WI38 (cell line): ENCODE results near the gene UBE2F.

Experiments used
- H3K4me3 ChIP-seq: 2 replicates; pipeline ENCODE4 v1.5.1; 2011; ENCODE audit warnings: low read depth, mild to moderate bottlenecking, control low read depth, low read length
- TF ChIP-seq, protein P1 (sequence below): IDR thresholded peaks from 2 replicates; pipeline ENCODE4 v1.5.1; 2012; ENCODE audit warnings: low read depth, mild to moderate bottlenecking, control low read depth, low read length

The UBE2F gene

DNA sequence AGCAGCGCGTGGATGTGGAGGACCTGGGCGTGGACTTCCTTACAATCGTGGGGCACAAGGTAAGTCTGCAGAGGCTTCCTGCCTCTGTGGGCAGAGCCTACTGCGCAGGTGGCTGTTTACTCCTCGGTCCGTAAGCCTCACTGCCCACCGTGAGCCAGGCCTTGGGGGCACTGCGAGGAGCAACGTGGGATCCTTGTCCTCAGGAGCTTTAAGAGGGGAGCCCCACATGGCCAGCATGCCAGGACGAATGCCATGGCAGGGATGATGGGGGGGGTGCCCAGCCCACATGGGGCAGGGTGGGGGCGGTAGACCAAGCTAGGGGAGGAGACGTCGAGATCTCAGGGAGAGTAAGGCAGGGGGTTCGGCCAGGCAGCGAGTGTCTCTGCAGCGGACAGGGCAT, 115.3 kb downstream of the UBE2F start:
- TF ChIP-seq, protein P1, sequence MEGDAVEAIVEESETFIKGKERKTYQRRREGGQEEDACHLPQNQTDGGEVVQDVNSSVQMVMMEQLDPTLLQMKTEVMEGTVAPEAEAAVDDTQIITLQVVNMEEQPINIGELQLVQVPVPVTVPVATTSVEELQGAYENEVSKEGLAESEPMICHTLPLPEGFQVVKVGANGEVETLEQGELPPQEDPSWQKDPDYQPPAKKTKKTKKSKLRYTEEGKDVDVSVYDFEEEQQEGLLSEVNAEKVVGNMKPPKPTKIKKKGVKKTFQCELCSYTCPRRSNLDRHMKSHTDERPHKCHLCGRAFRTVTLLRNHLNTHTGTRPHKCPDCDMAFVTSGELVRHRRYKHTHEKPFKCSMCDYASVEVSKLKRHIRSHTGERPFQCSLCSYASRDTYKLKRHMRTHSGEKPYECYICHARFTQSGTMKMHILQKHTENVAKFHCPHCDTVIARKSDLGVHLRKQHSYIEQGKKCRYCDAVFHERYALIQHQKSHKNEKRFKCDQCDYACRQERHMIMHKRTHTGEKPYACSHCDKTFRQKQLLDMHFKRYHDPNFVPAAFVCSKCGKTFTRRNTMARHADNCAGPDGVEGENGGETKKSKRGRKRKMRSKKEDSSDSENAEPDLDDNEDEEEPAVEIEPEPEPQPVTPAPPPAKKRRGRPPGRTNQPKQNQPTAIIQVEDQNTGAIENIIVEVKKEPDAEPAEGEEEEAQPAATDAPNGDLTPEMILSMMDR: no peak

DNA sequence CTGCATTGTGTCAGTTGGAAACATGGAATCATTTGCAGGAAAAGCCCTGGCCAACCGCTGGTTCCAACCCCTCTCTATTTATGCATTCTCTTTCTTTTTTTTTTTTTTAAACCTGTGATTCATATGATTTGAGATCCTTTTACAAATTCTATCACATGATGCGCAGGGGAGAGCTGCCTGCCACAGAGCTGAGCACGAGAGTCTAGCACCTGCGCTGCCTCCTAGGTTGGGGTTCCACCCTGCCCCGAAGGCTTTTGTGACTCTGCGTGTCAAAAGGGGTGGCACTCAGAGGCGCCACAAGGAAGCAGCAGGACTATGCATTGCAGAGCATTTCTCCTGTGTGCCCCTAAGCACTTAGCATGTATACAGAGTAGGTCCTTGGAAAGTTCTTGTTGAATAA, 116.0 kb downstream of the UBE2F start:
- TF ChIP-seq, protein P1: no peak
- no peak overlapping the region for H3K4me3 ChIP-seq

More for the DNA sequence above, 115.3 kb downstream of the UBE2F start:
- no peak overlapping the region for H3K4me3 ChIP-seq

DNA sequence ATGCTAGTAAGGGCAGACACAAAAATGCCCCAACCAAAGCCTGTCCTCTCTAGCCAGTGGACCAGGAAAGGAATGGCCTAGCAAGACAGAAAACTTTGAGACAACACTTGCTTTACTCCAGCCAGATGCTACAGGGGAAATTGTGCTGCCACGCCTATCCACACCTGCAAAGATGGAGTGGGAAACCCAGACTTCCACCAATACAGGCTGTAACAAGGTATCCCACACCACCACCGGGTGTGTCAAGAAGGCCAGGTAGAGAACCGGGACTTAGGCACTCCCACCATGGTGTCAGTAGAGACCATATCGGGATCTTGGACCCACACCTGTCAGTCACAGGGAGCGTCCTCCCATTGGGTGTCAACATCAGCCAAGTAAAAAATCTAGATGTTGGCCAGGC, 117.1 kb downstream of the UBE2F start:
- no peak overlapping the region for H3K4me3 ChIP-seq
- TF ChIP-seq, protein P1: no peak

DNA sequence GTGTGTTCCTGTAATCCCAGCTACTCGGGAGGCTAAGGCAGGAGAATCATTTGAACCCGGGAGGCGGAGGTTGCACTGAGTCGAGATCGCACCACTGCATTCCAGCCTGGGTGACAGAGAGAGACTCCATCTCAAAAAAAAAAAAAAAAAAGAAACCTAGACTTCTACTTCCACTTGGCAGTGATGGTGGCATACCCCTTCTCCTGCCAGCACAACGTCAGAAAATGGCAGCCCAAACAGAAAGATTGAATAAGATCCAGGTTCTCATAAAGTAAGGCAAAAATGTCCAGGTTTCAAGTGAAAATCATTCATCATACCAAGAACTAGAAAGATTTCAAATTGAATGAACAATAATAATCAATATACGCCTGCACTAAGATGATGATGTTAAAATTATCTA, 117.9 kb downstream of the UBE2F start:
- TF ChIP-seq, protein P1: no peak

DNA sequence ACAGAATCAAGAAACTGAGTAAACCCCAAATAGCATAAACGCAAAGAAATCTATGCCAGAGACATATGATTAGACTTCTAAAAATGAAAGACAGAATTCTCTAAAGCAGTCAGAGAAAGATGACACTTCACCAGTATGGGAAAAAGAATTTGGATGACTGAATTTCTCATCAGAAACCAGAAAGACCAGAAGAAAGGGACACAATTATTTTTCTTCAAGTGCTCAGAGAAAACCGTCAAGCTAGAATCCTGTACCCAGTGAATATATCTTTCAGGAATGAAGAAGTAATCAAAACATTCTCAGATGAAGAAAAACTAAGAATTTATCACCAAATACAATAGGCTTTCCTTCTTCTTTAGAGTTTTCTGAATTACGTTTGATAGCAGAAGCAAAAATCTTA, 119.1 kb downstream of the UBE2F start:
- TF ChIP-seq, protein P1: no peak
- no peak overlapping the region for H3K4me3 ChIP-seq

More for the DNA sequence above, 117.9 kb downstream of the UBE2F start:
- no peak overlapping the region for H3K4me3 ChIP-seq

DNA sequence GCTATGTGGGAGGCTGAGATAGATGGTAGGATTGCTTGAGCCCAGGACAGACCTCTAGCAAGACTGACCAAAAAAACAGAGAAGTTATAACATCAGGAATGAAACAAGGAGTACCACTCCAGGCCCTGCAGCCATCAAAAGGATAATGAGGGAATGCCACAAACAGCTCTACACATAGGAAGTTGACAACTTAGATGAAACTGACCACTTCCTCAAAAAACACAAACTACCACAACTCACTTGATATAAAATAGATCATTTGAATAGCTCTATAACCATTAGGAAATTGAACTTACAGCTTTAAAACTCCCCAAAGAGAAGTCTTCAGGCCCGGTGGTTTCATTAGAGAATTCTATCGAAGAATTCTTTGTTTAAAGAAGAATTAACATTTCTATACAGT, 120.4 kb downstream of the UBE2F start:
- TF ChIP-seq, protein P1: no peak
- no peak overlapping the region for H3K4me3 ChIP-seq

DNA sequence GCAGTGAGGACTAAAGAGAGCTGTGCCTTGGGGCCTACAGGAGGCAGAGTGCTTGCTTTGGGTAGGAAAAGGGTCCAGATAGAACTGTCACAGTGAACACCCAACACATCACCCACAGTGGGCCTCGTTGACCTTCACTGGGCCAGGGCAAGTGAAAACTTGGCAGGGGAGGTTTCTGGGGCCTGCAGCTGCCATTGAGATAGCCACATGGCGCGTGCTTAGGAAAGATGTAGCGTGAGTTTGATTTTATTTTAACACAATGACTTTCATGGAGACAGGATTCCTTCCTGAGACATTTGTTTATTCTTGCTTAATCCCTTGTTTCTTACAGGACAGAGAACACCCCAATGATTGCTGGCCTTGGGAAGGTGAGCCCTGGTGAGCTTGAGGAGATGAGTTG, 124.1 kb downstream of the UBE2F start:
- no peak overlapping the region for H3K4me3 ChIP-seq
- TF ChIP-seq, protein P1: no peak
